Stimulated activated naive CD8-positive, alpha-beta T cell treated with anti-CD3 and anti-CD28 coated beads, Interleukin-15, Interleukin-2, amounts not matched to agents 100 ng/mL and 50 ng/mL, for 24 hours (primary cell): Measurements from ENCODE around the gene CT45A6.
"Not testable (repeated sequence)": the region's sequence is repeated elsewhere in the genome, so short reads cannot be mapped to it uniquely, and the experiment has no call there.

Experiments
- H3K27ac Mint-ChIP-seq: one replicate; pipeline ENCODE4 v1.8.0; 2021; ENCODE audit warnings: mild to moderate bottlenecking, mixed read lengths
- H3K27me3 Mint-ChIP-seq: one replicate; pipeline ENCODE4 v1.8.0; 2021; ENCODE audit warnings: mixed read lengths
- H3K36me3 Mint-ChIP-seq: one replicate; pipeline ENCODE4 v1.8.0; 2021; ENCODE audit warnings: low read depth, mixed read lengths
- H3K4me1 Mint-ChIP-seq: one replicate; pipeline ENCODE4 v1.8.0; 2021; ENCODE audit warnings: low read depth, mixed read lengths
- H3K4me3 Mint-ChIP-seq: one replicate; pipeline ENCODE4 v1.8.0; 2021; ENCODE audit warnings: mild to moderate bottlenecking, mixed read lengths
- H3K9me3 Mint-ChIP-seq: one replicate; pipeline ENCODE4 v1.8.0; 2021; ENCODE audit warnings: mixed read lengths

Gene CT45A6

GRCh38 chrX:135802687-135803086 is at the start of gene CT45A6:
Gene CT45A6, minus strand, starts transcription at chrX:135802787. Its CDS starts 3,794 bp downstream, at chrX:135798993.
- H3K4me1 Mint-ChIP-seq, H3K4me3 Mint-ChIP-seq, H3K36me3 Mint-ChIP-seq, H3K9me3 Mint-ChIP-seq, H3K27me3 Mint-ChIP-seq, H3K27ac Mint-ChIP-seq: not testable (repeated sequence)

DNA sequence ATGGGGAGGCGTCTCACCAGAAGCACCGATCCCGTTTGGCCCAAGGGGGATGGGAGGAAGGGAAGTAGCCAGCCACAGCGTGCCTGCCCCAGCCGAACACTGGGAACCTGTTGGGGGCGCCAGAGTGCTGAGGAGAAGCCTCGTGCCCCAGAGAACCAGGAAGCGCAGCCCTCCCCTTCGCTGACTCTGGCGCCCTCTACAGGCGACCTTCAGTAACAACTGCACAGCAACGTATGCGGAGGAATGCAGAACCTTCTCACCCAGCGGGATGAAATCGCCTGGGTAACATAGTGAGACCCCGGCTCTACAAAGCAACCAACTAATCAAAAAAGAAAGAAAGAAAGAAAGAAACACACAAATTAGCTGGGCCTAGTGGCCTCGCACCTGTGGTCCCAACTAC is 34.6 kb upstream of the CT45A6 start, which contains the start of gene CT45A7:
TSS of gene CT45A7 (minus strand) at position 101 of the 400 bp plus-strand sequence. CDS start 3,747 bp downstream, outside the sequence.
- not testable (repeated sequence) for H3K27ac Mint-ChIP-seq, H3K4me1 Mint-ChIP-seq, H3K27me3 Mint-ChIP-seq, H3K4me3 Mint-ChIP-seq, H3K9me3 Mint-ChIP-seq, H3K36me3 Mint-ChIP-seq

DNA sequence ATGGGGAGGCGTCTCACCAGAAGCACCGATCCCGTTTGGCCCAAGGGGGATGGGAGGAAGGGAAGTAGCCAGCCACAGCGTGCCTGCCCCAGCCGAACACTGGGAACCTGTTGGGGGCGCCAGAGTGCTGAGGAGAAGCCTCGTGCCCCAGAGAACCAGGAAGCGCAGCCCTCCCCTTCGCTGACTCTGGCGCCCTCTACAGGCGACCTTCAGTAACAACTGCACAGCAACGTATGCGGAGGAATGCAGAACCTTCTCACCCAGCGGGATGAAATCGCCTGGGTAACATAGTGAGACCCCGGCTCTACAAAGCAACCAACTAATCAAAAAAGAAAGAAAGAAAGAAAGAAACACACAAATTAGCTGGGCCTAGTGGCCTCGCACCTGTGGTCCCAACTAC is 17.3 kb upstream of the CT45A6 start, which contains the start of gene CT45A2:
TSS of gene CT45A2 (minus strand) at position 101 of the 400 bp plus-strand sequence. CDS start 3,747 bp downstream, outside the sequence.
- not testable (repeated sequence) for H3K27me3 Mint-ChIP-seq, H3K36me3 Mint-ChIP-seq, H3K4me3 Mint-ChIP-seq, H3K4me1 Mint-ChIP-seq, H3K27ac Mint-ChIP-seq, H3K9me3 Mint-ChIP-seq

- H3K4me3 Mint-ChIP-seq, H3K27me3 Mint-ChIP-seq, H3K9me3 Mint-ChIP-seq, H3K36me3 Mint-ChIP-seq, H3K27ac Mint-ChIP-seq, H3K4me1 Mint-ChIP-seq: not testable (repeated sequence)
Observed at GRCh38 chrX:135785403-135785802, 17.2 kb downstream of the CT45A6 start, which contains the start of gene CT45A5. Gene CT45A5, minus strand, starts transcription at chrX:135785503. Its CDS starts 3,774 bp downstream, at chrX:135781729.

DNA sequence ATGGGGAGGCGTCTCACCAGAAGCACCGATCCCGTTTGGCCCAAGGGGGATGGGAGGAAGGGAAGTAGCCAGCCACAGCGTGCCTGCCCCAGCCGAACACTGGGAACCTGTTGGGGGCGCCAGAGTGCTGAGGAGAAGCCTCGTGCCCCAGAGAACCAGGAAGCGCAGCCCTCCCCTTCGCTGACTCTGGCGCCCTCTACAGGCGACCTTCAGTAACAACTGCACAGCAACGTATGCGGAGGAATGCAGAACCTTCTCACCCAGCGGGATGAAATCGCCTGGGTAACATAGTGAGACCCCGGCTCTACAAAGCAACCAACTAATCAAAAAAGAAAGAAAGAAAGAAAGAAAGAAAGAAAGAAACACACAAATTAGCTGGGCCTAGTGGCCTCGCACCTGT is 34.5 kb downstream of the CT45A6 start, which contains the start of gene CT45A3:
TSS of gene CT45A3 (minus strand) at position 101 of the 400 bp plus-strand sequence. CDS start 3,747 bp downstream, outside the sequence.
- not testable (repeated sequence) for H3K9me3 Mint-ChIP-seq, H3K27me3 Mint-ChIP-seq, H3K27ac Mint-ChIP-seq, H3K36me3 Mint-ChIP-seq, H3K4me3 Mint-ChIP-seq, H3K4me1 Mint-ChIP-seq

DNA sequence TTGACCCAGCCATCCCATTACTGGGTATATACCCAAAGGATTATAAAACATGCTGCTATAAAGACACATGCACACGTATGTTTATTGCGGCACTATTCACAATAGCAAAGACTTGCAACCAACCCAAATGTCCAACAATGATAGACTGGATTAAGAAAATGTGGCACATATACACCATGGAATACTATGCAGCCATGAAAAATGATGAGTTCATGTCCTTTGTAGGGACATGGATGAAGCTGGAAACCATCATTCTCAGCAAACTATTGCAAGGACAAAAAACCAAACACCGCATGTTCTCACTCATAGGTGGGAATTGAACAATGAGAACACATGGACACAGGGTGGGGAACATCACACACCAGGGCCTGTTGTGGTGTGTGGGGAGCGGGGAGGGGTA is 57.8 kb downstream of the CT45A6 start:
- H3K4me1 Mint-ChIP-seq, H3K4me3 Mint-ChIP-seq, H3K9me3 Mint-ChIP-seq, H3K27me3 Mint-ChIP-seq, H3K27ac Mint-ChIP-seq, H3K36me3 Mint-ChIP-seq: not testable (repeated sequence)
